RWPE2 (cell line): ENCODE results near the gene SPATC1L.

ENCODE experiments used
- ATAC-seq: fragments of 200-7000 bp; cut with Tn5 transposase; 3 replicates; pipeline ENCODE4 v1.9.1; 2021; ENCODE audit warnings: low read depth
- DNase-seq: peaks from one replicate; pipeline ENCODE4 v3.0.0-alpha.2; 2020; ENCODE audit warnings: low spot score
- H3K27ac ChIP-seq: fragments of 450-650 bp; 2 replicates; pipeline ENCODE4 v1.5.1; 2017; ENCODE audit warnings: mild to moderate bottlenecking; ENCODE audit not compliant: poor library complexity, severe bottlenecking
- H3K27me3 ChIP-seq: fragments of 250-450 bp; sonication (Bioruptor Pico); 2 replicates; pipeline ENCODE4 v1.5.1; 2021; ENCODE audit warnings: mild to moderate bottlenecking, moderate library complexity; ENCODE audit not compliant: insufficient read depth, poor library complexity, severe bottlenecking
- H3K36me3 ChIP-seq: fragments of 250-450 bp; sonication (Bioruptor Pico); 2 replicates; pipeline ENCODE4 v1.5.1; 2020; ENCODE audit warnings: low read depth, mild to moderate bottlenecking, moderate library complexity
- H3K4me1 ChIP-seq: fragments of 250-450 bp; sonication (Bioruptor Pico); 2 replicates; pipeline ENCODE4 v1.5.1; 2021; ENCODE audit warnings: mild to moderate bottlenecking, moderate library complexity; ENCODE audit not compliant: insufficient read depth, poor library complexity, severe bottlenecking
- H3K4me3 ChIP-seq: fragments of 250-450 bp; sonication (Bioruptor Pico); 2 replicates; pipeline ENCODE4 v1.5.1; 2021; ENCODE audit warnings: mild to moderate bottlenecking, moderate library complexity; ENCODE audit not compliant: severe bottlenecking
- H3K9me3 ChIP-seq: fragments of 250-450 bp; sonication (Bioruptor Pico); 2 replicates; pipeline ENCODE4 v1.5.1; 2021; ENCODE audit warnings: mild to moderate bottlenecking, moderate library complexity; ENCODE audit not compliant: severe bottlenecking
- TF ChIP-seq, protein P1 (sequence below): fragments of 450-650 bp; IDR thresholded peaks from one replicate; pipeline ENCODE4 v1.5.1; 2017; ENCODE audit warnings: mild to moderate bottlenecking, moderate library complexity; ENCODE audit not compliant: poor library complexity, severe bottlenecking

The SPATC1L gene

DNA sequence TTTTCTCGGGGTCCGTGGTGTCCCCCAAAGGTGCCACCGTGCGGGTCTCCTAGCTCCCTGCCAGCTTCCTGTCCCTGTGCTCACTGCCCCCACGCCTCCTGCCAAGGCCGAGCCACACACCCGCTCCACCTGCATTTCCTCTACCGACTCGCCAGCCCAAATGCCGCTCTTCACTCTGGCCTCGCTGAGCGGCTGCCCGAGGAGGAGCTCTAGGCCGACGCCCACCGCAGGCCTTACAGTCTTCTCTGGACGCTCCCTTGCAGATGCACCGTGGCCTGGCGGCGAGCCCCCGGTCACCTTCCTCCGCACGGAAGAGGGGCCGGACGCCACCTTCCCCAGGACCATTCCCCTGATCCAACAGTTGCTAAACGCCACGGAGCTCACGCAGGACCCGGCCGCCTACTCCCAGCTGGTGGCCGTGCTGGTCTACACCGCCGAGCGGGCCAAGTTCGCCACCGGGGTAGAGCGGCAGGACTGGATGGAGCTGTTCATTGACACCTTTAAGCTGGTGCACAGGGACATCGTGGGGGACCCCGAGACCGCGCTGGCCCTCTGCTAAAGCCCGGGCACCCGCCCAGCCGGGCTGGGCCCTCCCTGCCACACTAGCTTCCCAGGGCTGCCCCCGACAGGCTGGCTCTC, 55.2 kb downstream of the SPATC1L start:
- TF ChIP-seq, protein P1, sequence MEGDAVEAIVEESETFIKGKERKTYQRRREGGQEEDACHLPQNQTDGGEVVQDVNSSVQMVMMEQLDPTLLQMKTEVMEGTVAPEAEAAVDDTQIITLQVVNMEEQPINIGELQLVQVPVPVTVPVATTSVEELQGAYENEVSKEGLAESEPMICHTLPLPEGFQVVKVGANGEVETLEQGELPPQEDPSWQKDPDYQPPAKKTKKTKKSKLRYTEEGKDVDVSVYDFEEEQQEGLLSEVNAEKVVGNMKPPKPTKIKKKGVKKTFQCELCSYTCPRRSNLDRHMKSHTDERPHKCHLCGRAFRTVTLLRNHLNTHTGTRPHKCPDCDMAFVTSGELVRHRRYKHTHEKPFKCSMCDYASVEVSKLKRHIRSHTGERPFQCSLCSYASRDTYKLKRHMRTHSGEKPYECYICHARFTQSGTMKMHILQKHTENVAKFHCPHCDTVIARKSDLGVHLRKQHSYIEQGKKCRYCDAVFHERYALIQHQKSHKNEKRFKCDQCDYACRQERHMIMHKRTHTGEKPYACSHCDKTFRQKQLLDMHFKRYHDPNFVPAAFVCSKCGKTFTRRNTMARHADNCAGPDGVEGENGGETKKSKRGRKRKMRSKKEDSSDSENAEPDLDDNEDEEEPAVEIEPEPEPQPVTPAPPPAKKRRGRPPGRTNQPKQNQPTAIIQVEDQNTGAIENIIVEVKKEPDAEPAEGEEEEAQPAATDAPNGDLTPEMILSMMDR = no peak
- DNase-seq = peak; percentile 60
- ATAC-seq = no peak
- H3K9me3 ChIP-seq = no peaks in the 10 kb centered on the region
- no peak overlapping the region for H3K27ac ChIP-seq
- no peak overlapping the region for H3K4me3 ChIP-seq
- H3K27me3 ChIP-seq = no peaks in the 10 kb centered on the region
- no peaks in the 10 kb centered on the region for H3K4me1 ChIP-seq
- no peaks in the 10 kb centered on the region for H3K36me3 ChIP-seq

DNA sequence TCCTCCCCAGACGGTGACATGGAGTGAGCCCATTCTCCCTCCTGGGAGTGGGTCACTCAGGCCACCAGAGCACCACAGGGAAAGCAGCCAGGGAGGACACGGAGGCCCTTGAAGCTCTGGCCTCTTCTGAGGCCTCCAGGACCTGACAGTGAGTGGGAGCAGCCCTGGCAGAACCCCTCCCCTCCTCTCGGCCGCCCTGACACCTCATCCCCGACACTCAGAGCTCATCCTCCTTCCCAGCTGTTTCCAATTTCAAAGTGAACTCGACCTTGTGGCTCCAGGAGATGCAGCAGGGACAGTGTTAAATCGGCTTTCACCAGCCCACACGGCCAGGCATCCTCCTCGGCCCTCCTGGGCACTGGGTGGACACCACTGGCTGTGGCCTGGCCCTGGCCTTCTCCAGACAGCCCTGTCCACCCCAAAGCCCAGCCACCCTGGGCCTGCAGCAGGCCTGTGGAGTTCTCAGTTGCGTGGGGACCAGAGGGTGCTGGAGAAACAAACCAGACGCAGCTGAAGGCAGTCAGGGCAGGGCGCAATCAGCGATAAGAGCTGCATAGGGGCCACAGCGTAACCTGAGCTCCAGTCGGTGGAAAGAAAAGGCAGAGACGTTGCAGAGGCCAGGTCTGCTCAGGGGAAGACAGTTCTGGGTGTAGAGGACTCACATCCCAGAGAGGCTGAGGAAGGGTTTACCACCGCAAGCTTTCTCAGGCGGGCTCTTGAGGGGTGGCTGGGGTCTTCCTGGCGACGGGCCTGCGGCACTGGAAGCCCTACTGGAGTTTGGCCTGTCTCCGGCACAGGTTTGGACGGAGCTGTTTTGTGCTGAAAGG, 55.9 kb downstream of the SPATC1L start:
- TF ChIP-seq, protein P1 = no peak

GRCh38 chr21:46127239-46128105, 56.8 kb downstream of the SPATC1L start:
- H3K27ac ChIP-seq = no peak overlapping the region
- H3K27me3 ChIP-seq = no peaks in the 10 kb centered on the region
- DNase-seq (peak; percentile 55), ATAC-seq (no peak)
- no peaks in the 10 kb centered on the region for H3K9me3 ChIP-seq
- H3K36me3 ChIP-seq = no peaks in the 10 kb centered on the region
- H3K4me3 ChIP-seq = no peak overlapping the region
- H3K4me1 ChIP-seq = no peaks in the 10 kb centered on the region
- TF ChIP-seq, protein P1 = no peak

More for the DNA sequence above, 55.9 kb downstream of the SPATC1L start:
- Histone ChIP-seq H3K27ac (no peak overlapping the region), H3K36me3 (no peaks in the 10 kb centered on the region), H3K4me3 (no peak overlapping the region), H3K4me1 (no peaks in the 10 kb centered on the region), H3K27me3 (no peaks in the 10 kb centered on the region), H3K9me3 (no peaks in the 10 kb centered on the region)
- DNase-seq (peak; percentile 44), ATAC-seq (no peak)

DNA sequence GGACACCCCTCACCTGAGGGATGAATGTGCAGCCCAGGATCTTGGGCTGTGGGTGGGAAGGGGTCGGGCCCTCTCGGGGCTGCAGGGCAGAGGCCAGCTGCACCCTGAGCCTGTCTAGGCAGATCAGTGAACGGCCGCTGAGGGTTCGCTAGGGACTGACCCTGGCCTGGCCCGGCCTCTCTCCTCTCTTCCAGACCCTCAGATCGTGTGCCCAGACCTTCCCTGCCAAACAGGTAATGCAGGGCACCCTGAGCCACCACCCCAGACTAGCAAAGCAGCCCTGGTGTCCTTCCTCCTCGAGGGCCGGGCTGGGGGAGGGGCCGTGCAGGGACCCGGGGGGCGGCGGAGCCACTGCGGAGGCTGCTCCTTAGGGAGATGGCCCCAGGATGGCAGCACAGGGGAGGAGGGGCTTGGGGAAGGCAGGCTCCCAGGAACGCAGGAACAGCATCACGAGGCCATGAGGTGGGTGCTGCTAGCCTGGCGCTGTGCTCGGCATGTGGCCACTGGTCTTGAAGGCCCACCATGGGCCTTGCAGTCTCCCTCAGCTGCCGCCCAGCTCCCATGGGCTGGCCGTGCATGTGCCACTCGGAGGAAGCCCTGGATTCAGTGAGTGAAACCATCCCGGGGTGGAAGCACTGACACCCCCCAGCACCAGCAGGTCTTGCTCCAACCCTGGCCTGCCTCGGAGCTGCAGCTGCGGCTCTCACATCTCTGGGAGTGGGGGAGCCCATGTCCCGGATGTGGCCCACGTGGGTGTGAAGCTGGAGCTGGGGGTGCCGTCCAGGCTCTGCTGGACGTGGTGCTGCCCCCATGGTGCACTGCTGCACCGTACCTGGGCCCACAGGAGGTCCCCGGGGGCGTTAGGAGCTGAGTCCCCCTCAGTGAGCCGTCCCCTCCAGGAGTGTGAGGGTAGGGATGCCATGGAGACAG, 57.7 kb downstream of the SPATC1L start:
- Histone ChIP-seq H3K36me3 (no peaks in the 10 kb centered on the region), H3K4me3 (no peak overlapping the region), H3K27me3 (no peaks in the 10 kb centered on the region), H3K9me3 (no peaks in the 10 kb centered on the region), H3K4me1 (peaks cover 3% of the 10 kb centered on the region), H3K27ac (no peak overlapping the region)
- TF ChIP-seq, protein P1 = no peak
- no peak for ATAC-seq
- DNase-seq = peak; percentile 48
